Fibroblast of villous mesenchyme (primary cell): Measurements from ENCODE around the gene EML1. TPM values are rescaled to one million over a fixed set of nuclear protein-coding genes. Genes with fewer than 3 reads are reported as not detected.

Source experiments
- DNase-seq: peaks from one replicate; pipeline ENCODE4 v3.0.0-alpha.2; 2010; ENCODE audit warnings: low read depth
- H3K4me3 ChIP-seq: 2 replicates; pipeline ENCODE4 v1.5.1; 2011; ENCODE audit warnings: low read depth, mild to moderate bottlenecking, low read length
- CTCF ChIP-seq: IDR thresholded peaks from 2 replicates; pipeline ENCODE4 v1.5.1; 2012; ENCODE audit warnings: low read depth, mild to moderate bottlenecking, low read length; ENCODE audit not compliant: insufficient read depth
- total RNA-seq: library from RNA; depleted of rRNA; stranded (reverse); fragments of >200 nt; gene quantifications from 2 replicates; pipeline ENCODE4 v1.2.3, GENCODE V29; 2012

The EML1 gene
- total RNA-seq, 1 donor: 34.5 TPM

GRCh38 chr14:99925471-99925870 lies 132.3 kb downstream of the EML1 start:
- TF ChIP-seq CTCF: no peak
- no peak for DNase-seq
- no peak overlapping the region for H3K4me3 ChIP-seq

GRCh38 chr14:99928963-99929362 lies 135.8 kb downstream of the EML1 start:
- H3K4me3 ChIP-seq: no peak overlapping the region
- no peak for DNase-seq
- TF ChIP-seq CTCF: no peak

- DNase-seq: no peak
Observed at GRCh38 chr14:99929601-99930000, 136.4 kb downstream of the EML1 start.

GRCh38 chr14:99930420-99931274 lies 137.4 kb downstream of the EML1 start:
- TF ChIP-seq CTCF: no peak
- no peak overlapping the region for H3K4me3 ChIP-seq
- DNase-seq: no peak

More at GRCh38 chr14:99929601-99930000, 136.4 kb downstream of the EML1 start:
- no peak for TF ChIP-seq CTCF
- H3K4me3 ChIP-seq: no peak overlapping the region

DNA sequence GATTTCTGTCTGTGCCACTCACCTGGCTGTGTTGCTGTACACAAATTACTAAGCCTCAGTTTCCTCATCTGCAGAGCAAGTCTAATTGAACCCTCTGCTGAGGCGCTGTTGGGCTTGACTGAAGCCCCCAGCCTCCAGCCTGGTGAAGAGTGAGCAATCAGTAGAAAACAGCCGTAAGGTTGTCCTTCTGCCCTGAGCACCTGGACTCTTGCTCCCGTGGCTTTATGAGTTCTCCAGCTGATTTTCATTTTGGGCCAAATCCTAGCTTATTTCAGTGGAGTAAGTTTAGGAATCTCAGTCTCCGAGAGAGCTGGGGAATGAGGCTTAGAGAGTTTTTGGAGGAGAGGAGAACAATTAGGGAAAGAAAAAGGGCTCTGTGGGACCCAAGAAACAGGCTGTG lies 138.1 kb downstream of the EML1 start:
- H3K4me3 ChIP-seq: no peak overlapping the region
- no peak for DNase-seq
- no peak for TF ChIP-seq CTCF

GRCh38 chr14:99936056-99936455 lies 142.8 kb downstream of the EML1 start:
- no peak for TF ChIP-seq CTCF
- no peak overlapping the region for H3K4me3 ChIP-seq
- no peak for DNase-seq
